ACC112 (cell line): Measurements from ENCODE around the gene MMP8.
A peak's percentile ranks its signal among the peaks of the same experiment; 100 is the strongest.

ENCODE experiments used
- H2AFZ ChIP-seq: fragments of 200-600 bp; sonication (generic); one replicate; pipeline ENCODE4 v1.6.0; 2017; ENCODE audit warnings: antibody characterized with exemption, low read length; ENCODE audit not compliant: unreplicated experiment
- H3K27ac ChIP-seq: fragments of 200-600 bp; sonication (generic); 2 replicates; pipeline ENCODE4 v1.5.1; 2014; ENCODE audit warnings: low read depth, mild to moderate bottlenecking, antibody characterized with exemption, low read length, moderate library complexity
- H3K27me3 ChIP-seq: fragments of 200-600 bp; sonication (generic); 2 replicates; pipeline ENCODE4 v1.6.1; 2014; ENCODE audit warnings: mild to moderate bottlenecking, antibody characterized with exemption, low read length, moderate library complexity, mixed read lengths; ENCODE audit not compliant: insufficient read depth
- H3K36me3 ChIP-seq: fragments of 200-600 bp; sonication (generic); 2 replicates; pipeline ENCODE4 v1.6.1; 2016; ENCODE audit warnings: mild to moderate bottlenecking, antibody characterized with exemption, low read length, moderate library complexity, mixed read lengths; ENCODE audit not compliant: insufficient read depth
- H3K4me1 ChIP-seq: fragments of 200-600 bp; sonication (generic); one replicate; pipeline ENCODE4 v1.6.1; 2016; ENCODE audit warnings: low read length, mixed read lengths; ENCODE audit not compliant: insufficient read depth, unreplicated experiment, control insufficient read depth
- H3K4me3 ChIP-seq: fragments of 200-600 bp; sonication (generic); 2 replicates; pipeline ENCODE4 v1.5.1; 2014; ENCODE audit warnings: mild to moderate bottlenecking, low read depth, low read length
- H3K79me2 ChIP-seq: fragments of 200-600 bp; sonication (generic); one replicate; pipeline ENCODE4 v1.6.0; 2016; ENCODE audit warnings: low read length; ENCODE audit not compliant: control insufficient read depth, unreplicated experiment, insufficient read depth

MMP8 gene

GRCh38 chr11:102719620-102720277 lies 5.0 kb downstream of the MMP8 start:
- Histone ChIP-seq H3K4me1 (no peaks in the 10 kb centered on the region), H3K27me3 (peaks cover 71% of the 10 kb centered on the region), H3K79me2 (no peaks in the 10 kb centered on the region), H2AFZ (no peak overlapping the region), H3K36me3 (no peaks in the 10 kb centered on the region), H3K27ac (no peak overlapping the region), H3K4me3 (no peak overlapping the region)

DNA sequence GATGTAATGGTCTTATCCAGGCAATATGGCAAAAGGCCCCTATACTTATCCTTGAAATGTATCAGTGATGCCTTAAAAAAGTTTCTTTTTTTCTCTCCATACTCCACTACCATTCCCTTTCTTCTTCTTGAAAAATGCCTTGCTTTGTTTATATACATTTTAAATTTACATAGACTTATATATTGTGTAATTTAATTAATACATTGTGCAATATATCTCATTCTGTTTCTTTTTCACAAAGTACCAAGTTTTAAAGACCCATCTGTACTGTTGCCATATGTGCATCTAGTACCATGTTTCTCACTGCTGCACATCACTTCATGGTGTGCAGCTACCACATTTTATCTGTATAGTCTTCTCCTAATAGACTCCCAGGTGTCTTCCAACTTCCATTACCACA lies 7.5 kb downstream of the MMP8 start:
- Histone ChIP-seq H2AFZ (no peak overlapping the region), H3K27ac (no peak overlapping the region), H3K4me3 (no peak overlapping the region), H3K4me1 (no peaks in the 10 kb centered on the region), H3K36me3 (no peaks in the 10 kb centered on the region), H3K79me2 (no peaks in the 10 kb centered on the region), H3K27me3 (peaks cover 85% of the 10 kb centered on the region)

- Histone ChIP-seq H3K27me3 (peaks cover 81% of the 10 kb centered on the region), H3K36me3 (no peaks in the 10 kb centered on the region), H3K4me1 (no peaks in the 10 kb centered on the region), H3K79me2 (no peaks in the 10 kb centered on the region), H3K4me3 (no peak overlapping the region), H3K27ac (no peak overlapping the region), H2AFZ (no peak overlapping the region)
Observed at GRCh38 chr11:102716527-102716926, 8.2 kb downstream of the MMP8 start.

- no peaks in the 10 kb centered on the region for H3K4me1 ChIP-seq
- peaks cover 55% of the 10 kb centered on the region for H3K27me3 ChIP-seq
- H3K79me2 ChIP-seq, result no peaks in the 10 kb centered on the region
- no peak overlapping the region for H2AFZ ChIP-seq
- no peak overlapping the region for H3K27ac ChIP-seq
- no peaks in the 10 kb centered on the region for H3K36me3 ChIP-seq
- no peak overlapping the region for H3K4me3 ChIP-seq
Observed at GRCh38 chr11:102712137-102712536, 12.6 kb downstream of the MMP8 start.

DNA sequence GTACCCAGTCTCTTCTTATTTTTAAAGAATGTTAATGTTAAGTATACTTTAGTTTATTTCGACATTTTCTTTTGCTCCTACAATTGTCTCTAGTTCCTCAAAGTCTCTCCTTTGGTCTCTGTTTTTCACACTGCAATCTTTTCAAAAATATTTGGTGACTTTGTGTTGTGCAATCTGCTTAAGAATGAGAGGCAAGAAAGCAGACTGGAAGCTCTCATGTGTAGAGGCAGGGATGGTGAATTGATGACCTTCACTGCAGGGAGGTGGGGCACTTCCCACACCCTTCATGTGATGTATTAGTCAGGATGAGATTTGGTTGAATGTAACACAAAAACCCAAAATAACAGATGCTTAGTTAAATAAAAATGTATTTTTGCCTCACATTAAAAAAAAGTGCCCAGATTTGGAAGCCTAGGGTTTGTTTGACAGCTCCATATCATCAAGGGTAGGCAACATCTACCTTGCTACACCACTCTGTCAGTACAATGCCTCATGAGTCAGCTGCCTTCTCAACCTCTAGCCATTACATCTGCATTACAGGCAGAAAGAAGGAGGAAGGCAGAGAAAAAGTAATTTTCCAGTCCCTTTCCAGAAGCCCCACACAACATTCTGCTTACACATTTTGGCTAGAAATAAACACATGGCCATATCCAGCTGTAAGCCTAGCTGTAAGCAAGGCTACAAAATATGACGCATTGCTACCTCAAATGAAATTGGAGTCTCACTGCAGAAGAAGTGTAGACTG lies 15.4 kb downstream of the MMP8 start:
- no peak overlapping the region for H3K27ac ChIP-seq
- no peaks in the 10 kb centered on the region for H3K4me1 ChIP-seq
- H3K27me3 ChIP-seq, result peaks cover 29% of the 10 kb centered on the region
- no peaks in the 10 kb centered on the region for H3K79me2 ChIP-seq
- no peaks in the 10 kb centered on the region for H3K36me3 ChIP-seq
- no peak overlapping the region for H3K4me3 ChIP-seq
- H2AFZ ChIP-seq, result no peak overlapping the region

DNA sequence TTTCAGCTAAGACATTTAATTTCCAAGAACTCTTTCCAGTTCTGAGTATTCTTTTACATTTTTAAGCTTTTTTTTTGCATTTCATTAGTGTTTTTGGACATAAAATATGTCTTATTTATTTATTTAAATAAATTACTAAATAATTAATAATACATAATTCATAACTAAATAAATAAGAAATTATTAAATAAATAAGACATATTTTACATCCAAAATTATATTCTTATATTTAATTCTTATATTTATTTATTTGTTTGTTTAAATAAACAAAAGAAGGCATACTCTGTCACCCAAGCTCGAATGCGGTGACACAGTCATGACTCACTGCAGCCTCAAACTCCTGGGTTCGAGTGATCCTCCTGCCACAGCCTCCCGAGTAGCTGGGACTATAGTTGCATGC lies 16.1 kb downstream of the MMP8 start:
- H3K27ac ChIP-seq, result no peak overlapping the region

GRCh38 chr11:102705626-102706025 lies 19.1 kb downstream of the MMP8 start, which contains the start of gene MMP27:
TSS of gene MMP27 (minus strand) at chr11:102705769. CDS start at chr11:102705714, 55 bp downstream.
- Histone ChIP-seq H3K27me3 (0 out of 2 replicates have a peak, but pooled peaks cover 25% of the 10 kb centered on the region), H3K4me3 (peak within 1 kb of the TSS; percentile 38; the same call in 1 of the 2 replicates), H3K79me2 (no peaks in the 10 kb centered on the region), H3K36me3 (no peaks in the 10 kb centered on the region), H2AFZ (peak within 1 kb of the TSS; percentile 0), H3K4me1 (no peaks in the 10 kb centered on the region), H3K27ac (no peak within 1 kb of the TSS)

More for the DNA sequence above, 16.1 kb downstream of the MMP8 start:
- Histone ChIP-seq H3K4me1 (no peaks in the 10 kb centered on the region), H2AFZ (no peak overlapping the region), H3K79me2 (no peaks in the 10 kb centered on the region), H3K36me3 (no peaks in the 10 kb centered on the region), H3K27me3 (peaks cover 27% of the 10 kb centered on the region; the same call in 1 of the 2 replicates), H3K4me3 (no peak overlapping the region)

DNA sequence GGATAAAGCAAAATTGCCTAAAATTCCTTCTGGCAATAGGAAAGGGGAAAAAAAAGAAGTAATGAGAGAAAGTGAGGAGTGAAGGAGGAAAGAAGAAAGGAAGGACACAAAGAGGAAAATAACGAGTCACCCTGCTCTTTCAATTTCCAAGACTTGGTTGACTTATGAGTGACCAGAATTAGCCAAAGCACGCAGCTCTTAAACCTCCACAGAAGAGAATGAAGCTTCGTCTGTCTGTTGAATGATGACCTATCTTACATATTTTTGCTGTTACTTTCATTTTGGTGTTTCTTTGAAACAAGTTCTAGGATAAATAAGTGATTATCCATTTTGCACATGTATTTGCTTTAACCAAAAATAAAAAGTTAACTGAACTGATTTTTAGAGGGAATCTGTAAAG lies 19.9 kb downstream of the MMP8 start:
- 0 out of 2 replicates have a peak, but pooled peaks cover 29% of the 10 kb centered on the region for H3K27me3 ChIP-seq
- peak overlapping the region; percentile 0 for H2AFZ ChIP-seq
- H3K4me1 ChIP-seq, result no peaks in the 10 kb centered on the region
- no peak overlapping the region for H3K27ac ChIP-seq
- H3K79me2 ChIP-seq, result no peaks in the 10 kb centered on the region
- H3K4me3 ChIP-seq, result peak overlapping the region; percentile 38; the same call in 1 of the 2 replicates
- no peaks in the 10 kb centered on the region for H3K36me3 ChIP-seq

DNA sequence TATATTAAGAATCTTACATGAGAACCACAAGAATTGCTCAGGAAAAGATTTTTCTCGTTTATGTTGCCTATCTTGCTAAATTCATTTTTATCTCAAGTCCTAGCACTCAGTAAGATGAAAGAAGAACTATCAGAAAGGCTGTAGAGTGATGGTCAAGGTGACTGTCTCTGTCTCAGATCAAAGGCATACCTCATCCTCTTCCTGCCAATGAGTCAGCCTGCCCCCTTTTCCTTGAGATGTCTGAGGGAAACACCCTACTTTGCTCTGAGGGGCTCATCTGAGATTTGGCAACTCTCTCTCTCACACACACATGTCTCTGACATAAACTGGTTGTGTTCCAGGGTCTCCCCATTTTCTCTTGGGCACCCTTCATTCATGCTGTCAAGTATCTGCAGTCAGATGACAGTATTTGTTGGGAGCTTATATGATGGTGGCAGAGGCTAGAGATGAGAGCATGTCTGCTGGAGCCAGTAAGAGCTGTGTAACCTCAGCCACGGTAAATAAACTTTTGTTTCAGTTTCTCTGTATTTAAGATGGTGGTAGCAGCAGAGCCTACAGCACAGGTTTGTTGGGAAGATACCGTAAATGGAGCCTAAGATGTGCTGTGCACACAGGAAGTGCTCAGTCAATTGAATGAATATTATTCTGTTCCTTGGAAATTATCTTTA lies 20.8 kb downstream of the MMP8 start:
- Histone ChIP-seq H3K36me3 (no peaks in the 10 kb centered on the region), H3K79me2 (no peaks in the 10 kb centered on the region), H3K27me3 (0 out of 2 replicates have a peak, but pooled peaks cover 29% of the 10 kb centered on the region), H3K27ac (no peak overlapping the region), H2AFZ (no peak overlapping the region), H3K4me3 (no peak overlapping the region), H3K4me1 (no peaks in the 10 kb centered on the region)

GRCh38 chr11:102695201-102695600 lies 29.6 kb downstream of the MMP8 start:
- no peak overlapping the region for H2AFZ ChIP-seq

More at GRCh38 chr11:102695201-102695600, 29.6 kb downstream of the MMP8 start:
- peaks cover 54% of the 10 kb centered on the region for H3K27me3 ChIP-seq
- no peaks in the 10 kb centered on the region for H3K4me1 ChIP-seq
- H3K27ac ChIP-seq, result no peak overlapping the region
- no peak overlapping the region for H3K4me3 ChIP-seq
- H3K79me2 ChIP-seq, result no peaks in the 10 kb centered on the region
- H3K36me3 ChIP-seq, result no peaks in the 10 kb centered on the region
